AG10803 (cell line): ENCODE measurements around the gene SLC8A2.

Experiments
- DNase-seq: peaks from one replicate; pipeline ENCODE4 v3.0.0; 2010; ENCODE audit warnings: low read depth
- H3K4me3 ChIP-seq: 2 replicates; pipeline ENCODE4 v1.5.1; 2011; ENCODE audit warnings: mild to moderate bottlenecking, low read length, control low read depth
- TF ChIP-seq, protein P1 (sequence below): conservative IDR thresholded peaks from 2 replicates; pipeline ENCODE4 v1.5.1; 2011; ENCODE audit warnings: mild to moderate bottlenecking, low read length, control low read depth, inconsistent platforms

Gene SLC8A2

DNA sequence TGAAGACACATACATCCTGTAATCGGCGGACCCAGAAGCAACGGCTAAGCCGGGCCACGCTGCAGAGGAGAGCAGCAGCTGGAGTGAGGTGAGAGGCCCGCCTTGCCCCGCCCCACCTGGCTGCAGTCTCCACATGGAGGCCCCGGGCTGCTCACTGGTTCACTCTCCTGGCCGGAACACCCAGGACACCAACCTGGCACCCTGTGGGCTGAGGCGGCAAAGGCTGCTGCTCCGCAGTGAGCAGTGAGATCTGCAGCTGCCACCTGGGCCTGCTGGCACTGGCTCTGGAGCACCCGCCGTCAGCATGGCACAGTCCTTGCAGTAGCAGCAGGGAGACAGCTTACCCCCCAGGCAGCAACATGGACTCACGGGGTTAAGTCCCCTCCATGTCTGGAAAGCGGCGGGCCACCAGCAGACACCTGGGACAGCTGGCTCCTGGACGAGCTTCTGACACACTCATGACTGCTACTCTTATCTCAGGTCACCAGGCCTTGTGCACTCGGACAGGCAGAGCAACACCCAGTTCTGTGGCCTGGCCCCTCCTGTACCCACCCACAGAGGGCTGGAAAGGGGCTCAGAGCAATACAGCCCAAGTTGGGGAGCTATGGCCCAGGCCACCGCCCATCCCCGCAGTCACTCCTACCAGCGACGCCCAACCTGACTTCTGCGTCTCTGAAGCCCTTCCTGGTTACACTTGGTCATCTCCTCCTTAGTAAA, 25.5 kb upstream of the SLC8A2 start:
- no peak overlapping the region for H3K4me3 ChIP-seq
- TF ChIP-seq, protein P1, sequence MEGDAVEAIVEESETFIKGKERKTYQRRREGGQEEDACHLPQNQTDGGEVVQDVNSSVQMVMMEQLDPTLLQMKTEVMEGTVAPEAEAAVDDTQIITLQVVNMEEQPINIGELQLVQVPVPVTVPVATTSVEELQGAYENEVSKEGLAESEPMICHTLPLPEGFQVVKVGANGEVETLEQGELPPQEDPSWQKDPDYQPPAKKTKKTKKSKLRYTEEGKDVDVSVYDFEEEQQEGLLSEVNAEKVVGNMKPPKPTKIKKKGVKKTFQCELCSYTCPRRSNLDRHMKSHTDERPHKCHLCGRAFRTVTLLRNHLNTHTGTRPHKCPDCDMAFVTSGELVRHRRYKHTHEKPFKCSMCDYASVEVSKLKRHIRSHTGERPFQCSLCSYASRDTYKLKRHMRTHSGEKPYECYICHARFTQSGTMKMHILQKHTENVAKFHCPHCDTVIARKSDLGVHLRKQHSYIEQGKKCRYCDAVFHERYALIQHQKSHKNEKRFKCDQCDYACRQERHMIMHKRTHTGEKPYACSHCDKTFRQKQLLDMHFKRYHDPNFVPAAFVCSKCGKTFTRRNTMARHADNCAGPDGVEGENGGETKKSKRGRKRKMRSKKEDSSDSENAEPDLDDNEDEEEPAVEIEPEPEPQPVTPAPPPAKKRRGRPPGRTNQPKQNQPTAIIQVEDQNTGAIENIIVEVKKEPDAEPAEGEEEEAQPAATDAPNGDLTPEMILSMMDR = no peak
- DNase-seq = no peak

DNA sequence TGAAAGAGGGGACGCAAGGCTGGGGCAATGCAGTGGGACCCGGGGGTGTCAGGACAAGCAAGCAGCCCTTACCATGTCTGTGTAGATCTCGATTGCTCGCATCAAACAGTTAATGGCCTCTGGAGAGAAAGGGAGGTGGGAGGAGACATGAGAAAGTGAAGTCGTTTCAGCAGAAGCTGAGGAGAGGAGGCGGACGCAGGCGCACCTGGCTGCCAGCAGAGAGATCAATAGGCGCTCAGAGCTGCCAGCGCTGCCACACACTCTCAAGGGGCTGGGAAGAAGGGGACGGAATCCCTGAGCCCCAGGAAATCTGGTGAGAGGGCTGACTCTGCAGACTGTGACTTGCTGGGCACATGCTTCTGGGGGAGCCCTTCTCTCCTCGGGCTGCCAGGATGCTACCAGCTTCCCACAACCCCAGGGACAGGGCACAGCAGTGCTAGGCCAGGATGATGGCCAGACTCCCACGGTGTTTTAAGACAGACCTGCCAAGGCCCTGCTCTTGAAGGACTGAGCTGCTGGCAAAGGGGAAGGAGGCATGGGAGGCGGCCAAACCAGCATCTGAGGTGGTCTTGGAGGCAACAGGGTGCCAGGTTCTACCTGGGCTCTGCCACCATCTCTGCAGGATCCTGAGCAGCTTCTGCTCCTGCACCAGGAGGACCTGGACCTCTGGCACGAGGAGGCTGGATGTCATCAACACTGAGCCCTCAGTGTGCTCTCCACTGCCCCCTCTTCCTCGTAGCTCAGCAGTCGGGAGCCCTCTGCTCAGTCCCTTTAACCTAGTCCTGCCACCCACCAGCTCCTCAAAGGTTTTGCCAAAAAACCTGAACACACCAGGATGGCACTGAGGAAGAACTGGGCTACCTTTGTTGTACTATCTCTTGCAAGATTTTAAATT, 24.0 kb upstream of the SLC8A2 start:
- H3K4me3 ChIP-seq = no peak overlapping the region
- TF ChIP-seq, protein P1 = no peak
- no peak for DNase-seq

GRCh38 chr19:47494729-47495128, 23.0 kb upstream of the SLC8A2 start:
- DNase-seq = no peak
- TF ChIP-seq, protein P1 = no peak
- H3K4me3 ChIP-seq = no peak overlapping the region

GRCh38 chr19:47494211-47494547, 22.5 kb upstream of the SLC8A2 start:
- TF ChIP-seq, protein P1 = no peak
- DNase-seq = no peak
- H3K4me3 ChIP-seq = no peak overlapping the region

DNA sequence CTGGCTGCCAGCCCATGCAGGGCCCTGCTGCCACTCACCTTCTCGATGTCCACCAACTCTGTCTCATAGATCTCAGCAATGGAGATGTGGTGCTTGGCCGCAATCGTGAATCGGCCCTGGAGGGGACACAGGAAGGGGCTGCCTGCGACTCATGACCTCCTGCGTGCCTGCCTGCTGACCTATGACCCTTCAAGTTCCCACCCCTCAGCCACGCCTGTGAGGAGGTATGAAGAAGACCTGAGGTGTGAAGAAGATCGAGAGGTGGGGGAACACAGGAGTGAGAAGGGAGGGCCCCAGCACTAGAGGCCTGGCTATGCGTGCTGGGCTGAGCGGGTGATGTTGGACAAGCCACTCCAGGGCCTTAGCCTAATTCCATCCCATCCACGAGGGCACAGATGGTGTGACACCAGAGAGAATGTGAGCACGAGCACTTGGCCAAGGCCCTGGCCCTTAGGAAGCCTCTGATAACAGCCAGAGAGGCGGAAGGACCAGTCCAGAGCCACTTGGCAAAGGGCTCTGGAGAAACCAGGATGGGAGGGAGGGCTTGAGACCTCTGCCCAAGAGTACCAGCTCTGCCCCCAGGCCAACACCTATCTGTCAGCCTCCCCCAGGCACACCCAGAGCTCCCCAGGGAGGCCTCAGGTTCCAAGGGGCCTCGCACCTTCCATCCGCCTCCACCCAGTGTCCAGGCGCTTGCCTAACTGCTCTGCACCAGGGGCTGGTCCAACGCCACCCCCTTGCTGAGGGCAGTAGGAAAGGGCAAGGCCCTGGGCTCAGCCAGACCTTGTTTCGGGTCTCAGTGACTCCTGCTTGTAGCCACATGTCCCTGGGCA, 21.9 kb upstream of the SLC8A2 start:
- TF ChIP-seq, protein P1 = no peak
- no peak for DNase-seq
- no peak overlapping the region for H3K4me3 ChIP-seq

DNA sequence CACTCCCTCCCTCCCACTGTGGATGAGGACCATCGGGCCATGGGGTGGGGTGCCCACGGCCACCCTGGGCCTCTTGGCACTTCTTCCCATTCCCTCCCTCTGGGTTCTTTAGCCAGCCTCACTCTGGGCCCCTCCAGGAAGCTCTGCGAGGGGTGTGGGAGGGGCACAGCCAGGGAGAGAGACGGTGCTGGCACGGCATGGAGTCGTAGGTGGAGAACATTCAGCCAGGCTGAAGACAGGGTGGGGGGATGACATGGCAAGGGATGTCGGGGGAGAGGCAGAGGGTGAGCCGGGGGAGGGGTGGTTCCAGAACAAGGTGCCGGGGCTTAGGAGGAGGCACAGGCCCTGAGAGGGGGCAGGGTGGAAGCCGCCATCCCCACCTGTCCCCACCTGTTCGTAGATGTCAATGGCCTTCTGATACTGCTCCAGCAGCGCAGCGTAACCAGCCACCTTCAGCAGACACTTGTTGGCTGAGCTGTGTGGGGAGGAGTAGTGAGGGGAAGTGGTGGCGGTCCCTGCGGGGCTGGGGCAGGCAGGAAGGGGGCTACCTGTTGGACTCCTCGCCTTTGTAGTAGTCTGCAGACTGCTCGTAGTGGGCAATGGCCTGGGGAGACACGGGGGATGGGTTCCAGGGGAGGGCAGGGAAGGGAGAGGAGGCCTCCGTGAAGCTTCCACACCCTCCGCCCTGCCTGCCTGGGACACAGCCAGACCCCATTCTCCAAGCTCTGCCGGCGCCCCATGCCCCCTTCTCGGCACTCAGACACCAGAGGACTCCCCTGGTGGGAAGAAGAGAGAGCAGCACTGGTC, 21.1 kb upstream of the SLC8A2 start:
- TF ChIP-seq, protein P1 = no peak
- DNase-seq = no peak
- H3K4me3 ChIP-seq = no peak overlapping the region
